HG03060 (cell line): Measurements from ENCODE around the gene POLR2F.
"Not testable (repeated sequence)": the region's sequence is repeated elsewhere in the genome, so short reads cannot be mapped to it uniquely, and the experiment has no call there.

Source experiments
- ATAC-seq: cut with Tn5 transposase; IDR thresholded peaks from one replicate; pipeline ENCODE4 v1.9.1; 2021; ENCODE audit warnings: low read depth, moderate number of reproducible peaks; ENCODE audit not compliant: unreplicated experiment

The POLR2F gene

DNA sequence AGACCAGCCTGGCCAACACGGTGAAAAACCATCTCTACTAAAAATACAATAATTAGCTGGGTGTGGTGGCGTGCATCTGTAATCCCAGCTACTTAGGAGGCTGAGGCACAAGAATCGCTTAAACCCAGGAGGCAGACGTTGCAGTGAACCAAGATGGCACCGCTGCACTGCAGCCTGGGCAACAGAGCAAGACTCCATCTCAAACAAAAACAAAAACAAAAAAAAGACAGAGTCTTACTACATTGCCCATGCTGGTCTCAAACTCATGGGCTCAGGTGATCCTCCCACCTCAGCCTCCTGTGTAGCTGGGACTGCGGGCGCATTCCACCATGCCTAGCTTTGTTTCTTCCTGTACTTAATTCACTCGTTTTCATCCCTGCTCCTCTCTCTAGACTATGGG lies 22.5 kb downstream of the POLR2F start:
- not testable (repeated sequence) for ATAC-seq

DNA sequence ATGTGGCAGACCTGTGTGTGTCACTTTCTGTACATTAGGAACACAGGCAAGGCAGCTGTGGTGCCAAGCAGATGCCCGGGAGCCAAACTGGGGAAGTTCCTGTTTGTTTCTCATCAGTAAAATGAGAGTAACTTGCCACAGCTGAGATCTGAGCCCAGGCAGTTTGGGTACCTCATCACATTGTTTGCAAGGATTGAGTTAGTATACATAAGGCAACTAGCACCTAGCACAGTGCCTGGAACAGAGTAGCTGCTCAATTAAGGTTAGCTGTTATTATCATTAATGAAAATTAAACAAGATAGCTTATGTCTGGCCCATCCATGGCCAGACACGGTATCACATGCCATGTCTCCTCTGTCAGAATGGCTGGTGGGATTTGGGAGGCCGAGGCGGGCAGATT lies 23.0 kb downstream of the POLR2F start:
- no peak for ATAC-seq

DNA sequence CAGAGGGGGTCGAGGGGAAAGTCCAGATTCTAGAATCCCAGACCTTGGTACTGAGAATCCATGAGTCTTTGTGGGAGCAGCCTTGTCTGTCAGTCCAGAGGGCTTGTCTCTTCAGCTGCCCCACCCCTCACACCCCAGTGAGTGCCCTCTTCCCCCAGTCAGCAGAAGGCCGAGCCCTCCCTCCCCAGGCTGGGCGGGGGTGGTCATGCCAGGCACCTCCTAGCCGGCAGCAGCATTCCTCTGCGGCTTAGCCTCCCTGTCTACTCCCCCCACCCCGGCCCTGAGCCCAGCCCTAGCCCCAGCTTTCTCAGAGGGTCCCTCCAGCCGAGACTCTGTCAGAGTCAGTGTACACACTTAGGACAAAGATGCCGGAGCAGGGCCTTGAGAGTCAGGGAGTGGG lies 26.3 kb downstream of the POLR2F start:
- no peak for ATAC-seq

DNA sequence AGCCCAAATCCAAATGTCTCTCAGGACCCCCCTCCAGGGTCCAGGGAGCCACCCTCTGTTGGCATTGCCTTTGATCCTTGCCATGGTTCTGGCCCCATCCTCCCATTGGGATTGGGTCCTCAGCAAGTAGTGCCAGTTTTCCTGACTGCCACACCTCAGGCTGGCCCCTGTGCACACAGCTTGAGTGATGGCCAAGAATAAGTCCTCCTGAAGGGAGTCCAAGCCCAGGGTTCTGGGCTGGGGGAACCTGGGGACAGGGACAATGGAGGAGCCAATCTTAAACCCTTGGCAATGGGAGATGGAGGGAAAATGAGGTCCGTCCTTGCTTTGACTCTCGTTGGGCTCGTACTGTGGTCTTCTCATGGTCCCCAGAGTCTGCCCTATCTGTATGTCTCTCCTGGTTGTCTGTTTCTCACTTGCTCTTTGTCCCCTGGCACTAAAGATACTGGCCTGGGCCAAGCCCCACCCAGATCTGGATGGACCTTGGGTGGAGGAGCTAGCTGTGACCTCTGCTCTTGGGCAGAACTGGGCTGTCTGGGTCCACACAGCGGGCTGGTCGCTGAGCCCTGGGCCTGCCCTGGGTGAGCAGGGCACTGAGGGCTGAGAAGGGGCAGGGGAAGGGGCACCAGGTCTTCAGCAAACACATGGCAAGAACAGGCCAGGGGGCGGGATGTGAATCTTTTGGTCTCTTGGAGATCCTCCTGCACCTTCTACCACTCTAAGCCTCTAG lies 27.9 kb downstream of the POLR2F start:
- no peak for ATAC-seq

DNA sequence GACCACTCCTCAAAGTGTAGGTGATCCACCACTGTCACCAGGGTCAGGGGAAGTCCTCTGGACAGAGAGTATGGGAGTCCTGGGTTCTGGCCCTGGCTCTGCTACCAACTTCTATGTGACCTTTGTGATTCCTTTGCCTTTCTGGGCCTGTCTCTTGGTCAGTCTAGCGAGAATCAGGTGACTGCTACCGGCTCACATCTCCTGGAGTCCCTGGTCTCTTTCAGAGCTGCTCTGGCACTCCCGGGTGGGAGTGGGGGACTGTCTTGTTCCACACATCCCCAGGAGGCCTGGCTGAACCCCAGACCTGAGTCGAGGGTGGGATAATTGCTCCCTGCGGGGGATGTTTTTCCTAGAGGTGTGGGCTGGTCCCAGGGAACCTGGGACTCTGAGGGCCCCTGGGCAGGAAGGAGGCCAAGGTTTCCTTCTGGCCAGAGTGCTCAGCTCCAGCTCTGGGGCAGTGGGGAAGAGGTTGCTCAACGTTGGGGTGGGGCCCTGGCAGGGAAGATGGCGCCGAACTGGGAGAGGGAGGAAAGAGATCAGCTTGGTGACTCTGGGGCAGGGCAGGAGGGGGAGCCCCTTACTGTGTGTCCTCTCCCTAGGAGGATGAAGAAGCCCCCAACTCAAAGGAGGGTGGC lies 28.8 kb downstream of the POLR2F start:
- ATAC-seq, result no peak

DNA sequence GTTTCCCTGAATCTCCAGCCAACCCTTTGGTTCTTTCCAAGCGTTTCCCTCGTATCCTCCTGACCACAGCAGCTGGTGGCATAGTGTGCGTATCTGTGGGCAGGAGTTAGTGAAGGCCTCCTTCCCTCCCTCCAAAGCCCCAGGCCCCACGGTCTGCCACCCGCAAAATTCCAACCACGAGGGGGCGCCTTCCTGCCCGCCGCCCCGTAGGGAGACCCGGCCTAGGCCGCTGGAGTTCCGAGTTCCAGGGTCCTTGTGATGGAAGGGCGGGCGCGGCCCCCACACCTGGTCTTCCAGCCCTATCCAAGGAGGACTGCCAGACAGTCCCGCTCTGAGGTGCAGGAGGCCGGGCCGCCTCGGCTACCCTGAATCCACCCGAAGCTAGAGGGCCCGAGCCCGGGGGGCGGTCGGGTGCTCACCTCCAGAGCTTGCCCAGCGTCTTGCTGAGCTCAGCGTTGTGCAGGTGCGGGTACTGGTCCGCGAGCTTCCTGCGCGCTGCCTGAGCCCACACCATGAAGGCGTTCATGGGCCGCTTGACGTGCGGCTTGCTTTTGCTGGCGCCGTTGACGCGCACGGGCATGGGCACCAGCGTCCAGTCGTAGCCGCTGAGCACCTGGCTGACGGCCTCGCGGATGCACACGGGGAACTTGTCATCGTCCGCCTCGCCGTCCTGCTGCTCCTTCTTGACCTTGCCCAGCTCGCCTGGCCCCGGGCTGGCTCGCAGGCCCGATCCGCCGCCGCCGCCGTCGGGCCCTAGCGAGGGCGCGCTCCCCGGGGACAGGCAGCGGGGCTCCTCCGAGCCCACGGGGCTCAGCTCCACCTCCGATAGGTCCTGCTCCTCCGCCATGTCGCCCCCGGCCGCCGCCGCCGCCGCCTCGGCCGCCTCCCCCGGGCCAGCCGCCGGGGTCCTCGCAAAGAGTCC lies 29.7 kb downstream of the POLR2F start:
- no peak for ATAC-seq

DNA sequence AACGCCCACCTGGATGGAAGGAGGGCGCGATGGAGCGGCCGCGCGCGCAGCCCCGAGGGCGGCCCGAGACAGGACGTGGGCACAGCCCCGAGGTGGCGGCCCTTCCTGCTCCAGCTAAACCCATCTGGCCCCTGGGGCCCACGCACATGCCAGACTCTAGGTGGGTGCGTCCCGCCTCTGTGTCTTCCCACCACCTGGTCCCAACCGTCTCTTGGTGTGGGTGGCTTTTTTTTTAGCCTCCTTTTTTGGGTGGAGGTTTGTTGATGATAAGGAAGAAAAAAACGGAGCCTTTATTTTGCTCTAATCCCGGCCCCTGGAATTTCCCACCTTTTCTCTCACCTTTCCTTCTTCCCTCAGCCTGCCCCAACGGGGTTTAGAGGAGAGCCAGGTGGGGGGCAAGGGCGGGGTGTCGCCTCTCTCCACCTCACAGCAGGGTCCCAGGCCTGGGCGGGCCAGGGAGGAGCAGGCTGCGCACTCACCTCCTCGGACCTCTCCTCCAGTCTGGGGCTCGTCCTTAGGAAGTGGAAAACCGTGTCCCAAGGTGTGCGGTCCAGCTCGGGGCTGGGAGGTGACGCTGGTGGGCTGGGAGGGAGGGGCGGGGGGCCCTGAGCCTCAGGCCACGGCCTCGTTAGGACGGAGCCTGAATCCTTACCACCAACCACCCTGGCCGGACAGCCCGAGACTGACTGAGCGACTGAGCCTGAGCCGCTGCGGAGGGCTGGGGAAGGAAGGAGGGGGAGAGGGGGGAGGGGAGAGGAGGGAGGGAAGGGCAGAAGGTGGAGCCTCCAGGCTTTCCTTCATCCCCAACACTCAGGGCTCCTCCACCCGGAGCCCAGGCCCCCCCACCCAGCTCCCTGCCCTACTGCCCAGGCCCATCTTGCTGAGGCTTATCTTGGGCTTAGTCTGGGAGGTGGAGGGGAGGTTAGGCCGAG lies 30.6 kb downstream of the POLR2F start, which contains the start of gene SOX10:
Gene SOX10 (minus strand): TSS at position 696 of the 932 bp plus-strand sequence. CDS start 771 bp downstream, outside the sequence.
- no peak for ATAC-seq

DNA sequence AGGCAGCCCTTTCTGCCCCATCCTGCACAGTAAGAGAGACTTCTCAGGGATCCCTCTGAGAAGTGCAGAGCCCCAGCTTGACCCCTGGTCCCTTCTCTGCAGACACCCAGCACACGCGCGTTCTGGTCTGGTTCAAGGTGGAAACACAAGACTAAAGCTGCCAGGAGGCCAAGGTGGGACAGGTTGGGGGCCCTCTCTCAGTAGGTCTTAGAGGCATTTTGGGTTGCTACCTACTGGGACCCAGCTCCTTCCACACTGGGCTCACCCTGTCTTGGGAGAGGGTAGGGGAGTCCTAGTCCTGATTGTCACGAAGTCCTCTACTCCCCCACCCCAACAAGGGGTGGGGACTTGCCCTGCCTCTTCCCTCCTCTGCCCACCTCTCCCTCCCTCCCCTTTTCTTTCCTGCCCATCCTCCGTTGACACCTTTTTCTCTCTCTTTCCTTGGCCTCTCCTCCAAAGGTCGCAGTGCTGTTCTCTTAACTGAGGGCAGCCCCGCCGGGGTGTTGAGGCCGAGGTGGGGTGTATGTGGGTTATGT lies 31.6 kb downstream of the POLR2F start:
- ATAC-seq, result no peak

DNA sequence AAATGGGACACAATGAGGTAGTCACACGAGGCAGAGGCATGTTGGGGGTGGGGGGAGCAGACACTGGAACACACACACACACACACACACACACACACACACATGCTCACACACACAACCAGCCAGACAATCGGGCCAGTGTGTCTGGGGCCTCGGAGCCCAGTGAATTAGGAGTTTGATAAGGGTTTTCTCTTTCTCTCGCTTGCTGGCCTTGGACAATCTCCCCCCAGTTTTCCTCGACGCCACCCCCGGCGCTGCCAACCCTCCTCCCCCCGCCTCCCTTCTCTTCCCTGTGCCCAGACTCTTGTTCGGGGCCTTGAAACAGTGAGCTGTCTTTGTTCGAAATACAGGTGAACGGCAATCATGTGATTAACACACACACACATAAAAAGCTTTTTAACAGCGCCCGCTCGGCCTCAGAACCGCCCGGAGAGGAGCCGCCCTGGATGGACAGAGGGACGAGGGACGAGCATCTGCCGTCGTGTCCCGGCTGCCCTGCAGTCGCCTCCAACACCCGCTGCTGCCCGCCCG lies 32.3 kb downstream of the POLR2F start:
- no peak for ATAC-seq

DNA sequence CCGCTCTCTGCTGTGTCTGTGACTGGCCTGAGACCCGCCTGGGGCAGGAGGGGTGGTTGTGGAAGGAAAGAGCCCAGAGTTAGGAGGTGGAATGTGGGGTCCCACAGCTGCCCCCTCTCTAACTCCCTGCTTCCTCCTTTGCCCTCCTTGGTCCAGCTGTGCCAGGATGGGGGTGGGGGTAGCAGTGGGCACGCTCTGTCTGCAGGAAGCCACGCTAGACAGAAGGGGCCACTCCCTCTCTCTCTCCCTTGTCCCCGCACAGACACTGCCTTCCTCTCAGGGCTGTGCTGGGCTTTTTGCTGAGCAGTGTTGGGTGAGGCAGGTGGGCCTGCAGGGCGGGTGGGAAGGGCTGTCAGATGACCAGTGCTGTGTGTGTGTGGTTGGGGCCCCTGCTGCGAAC lies 32.9 kb downstream of the POLR2F start:
- no peak for ATAC-seq

DNA sequence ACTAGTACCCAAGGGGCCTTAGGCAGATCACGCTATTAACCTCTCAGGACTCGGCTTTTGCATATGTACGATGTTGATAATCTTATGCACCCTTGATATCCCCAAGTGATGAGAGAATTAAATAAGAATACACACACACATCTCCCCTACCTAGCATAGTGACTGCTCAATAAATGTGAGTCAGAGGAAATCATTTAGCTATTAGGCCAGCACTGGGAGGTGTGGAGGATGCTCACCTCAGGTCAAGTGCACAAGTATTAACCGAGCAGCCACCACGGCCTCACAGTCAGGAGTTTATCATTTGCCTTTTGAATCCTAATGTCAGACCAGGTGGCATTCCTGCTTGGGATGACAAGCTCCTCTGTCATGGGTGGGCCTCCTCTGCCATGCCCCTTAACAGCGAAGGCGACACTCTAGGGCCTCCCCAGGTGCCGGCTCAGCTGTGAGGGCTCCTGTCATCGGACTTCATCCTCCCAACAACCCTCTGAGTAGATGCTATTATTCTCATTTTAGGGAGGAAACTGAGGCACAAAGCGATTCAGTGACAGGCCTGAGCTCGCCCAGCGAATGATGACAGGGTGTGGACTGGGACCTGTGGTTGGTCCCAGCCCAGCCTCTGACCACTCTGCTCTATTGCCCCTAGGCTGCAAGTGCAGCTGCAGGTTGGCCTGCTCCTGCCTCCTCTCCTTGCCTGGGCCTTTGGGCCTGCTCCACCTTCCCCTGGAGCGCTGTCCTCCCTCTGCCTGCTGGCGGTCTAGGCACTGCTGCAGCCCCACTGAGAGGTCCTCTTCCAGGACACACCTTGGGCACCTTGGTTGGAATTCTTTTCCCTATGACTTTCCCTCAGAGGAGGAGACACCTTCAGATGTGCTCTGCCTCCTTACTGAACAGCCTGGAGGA lies 35.9 kb downstream of the POLR2F start:
- no peak for ATAC-seq

DNA sequence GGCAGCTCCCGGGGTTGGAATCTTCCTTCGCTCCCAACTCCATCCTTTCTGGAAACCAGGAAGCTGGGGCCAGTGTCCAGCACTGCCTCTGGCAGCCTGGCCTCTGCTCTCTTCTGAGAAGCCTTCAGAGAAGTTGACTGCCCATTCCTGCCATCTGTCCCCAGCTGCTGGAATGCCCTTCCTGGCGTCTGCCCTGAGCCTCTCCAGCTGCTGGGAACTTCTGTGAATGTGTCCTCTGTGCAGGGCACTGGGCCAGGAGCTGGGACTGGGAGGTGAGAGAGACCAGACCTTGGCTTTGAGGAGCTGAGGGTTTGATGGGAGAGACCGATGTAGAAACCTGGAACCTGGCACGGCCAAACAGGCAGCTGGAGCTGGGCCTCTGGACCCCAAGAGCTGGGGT lies 36.8 kb downstream of the POLR2F start:
- no peak for ATAC-seq

DNA sequence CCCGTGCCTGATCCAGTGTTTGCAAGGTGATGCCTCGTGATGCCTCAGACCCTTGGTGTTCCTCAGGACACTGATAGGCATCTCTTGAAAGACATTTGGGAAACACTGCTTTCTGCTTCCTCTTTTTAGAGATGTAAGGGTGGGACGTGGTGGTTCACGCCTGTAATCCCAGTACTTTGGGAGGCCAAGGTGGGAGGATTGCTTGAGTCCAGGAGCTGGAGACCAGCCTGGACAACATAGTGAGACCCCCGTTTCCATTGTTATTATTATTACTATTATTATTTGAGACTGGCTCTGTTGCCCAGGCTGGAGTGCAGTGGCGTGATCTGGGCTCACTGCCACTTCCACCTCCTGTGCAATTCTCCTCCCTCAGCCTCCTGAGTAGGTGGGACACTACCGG lies 37.4 kb downstream of the POLR2F start:
- no peak for ATAC-seq

DNA sequence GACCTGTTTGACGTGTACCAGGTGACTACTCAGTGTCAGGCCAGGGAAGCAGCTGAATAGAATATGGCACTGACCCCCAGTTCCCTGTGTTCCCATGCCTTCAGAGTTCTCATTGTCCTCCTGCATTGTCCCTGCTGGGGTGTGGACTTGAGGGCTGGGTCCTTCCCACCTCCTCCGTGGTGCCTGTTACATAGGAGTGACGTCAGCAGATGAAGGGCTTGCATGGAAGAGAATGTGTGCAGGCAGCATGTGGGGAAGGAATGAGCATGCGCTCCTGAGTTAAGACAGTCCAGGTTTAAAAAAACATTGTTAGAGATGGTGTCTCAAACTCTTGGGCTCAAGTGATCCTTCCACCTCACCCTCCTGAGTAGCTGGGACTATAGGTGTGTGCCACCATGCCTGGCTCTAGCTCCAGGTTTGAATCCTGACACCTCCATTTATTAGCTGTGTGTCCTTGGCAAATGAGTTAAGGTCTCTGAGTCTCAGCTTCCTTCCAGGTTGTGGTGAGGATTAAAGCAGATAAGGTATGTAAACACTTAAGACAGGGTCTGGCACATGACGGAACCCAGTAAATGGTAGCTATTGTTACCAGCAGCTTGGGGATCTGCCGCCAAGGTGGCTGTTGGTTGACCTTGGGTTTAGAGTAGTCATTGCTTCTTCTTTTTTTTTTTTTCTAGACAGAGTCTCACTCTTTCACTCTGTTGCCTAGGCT lies 38.4 kb downstream of the POLR2F start:
- ATAC-seq, result no peak

DNA sequence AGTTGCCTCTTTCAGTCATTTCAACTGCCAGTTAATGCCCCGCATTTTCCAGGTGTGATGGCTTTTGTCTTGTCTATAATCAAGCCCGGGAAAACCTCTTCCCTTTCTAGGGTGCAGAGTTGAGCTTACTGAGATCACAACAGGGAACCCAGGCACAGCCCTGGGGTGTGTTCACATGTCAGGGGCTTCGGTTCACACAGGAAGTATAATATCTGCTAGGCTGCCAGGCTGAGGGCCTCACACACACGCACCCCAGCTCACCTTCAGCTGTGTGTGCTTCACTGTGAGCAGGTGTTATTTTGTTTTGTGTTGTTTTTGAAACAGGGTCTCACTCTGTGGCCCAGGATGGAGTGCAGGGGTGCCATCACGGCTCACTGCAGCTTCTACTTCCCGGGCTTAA lies 40.5 kb downstream of the POLR2F start:
- no peak for ATAC-seq

DNA sequence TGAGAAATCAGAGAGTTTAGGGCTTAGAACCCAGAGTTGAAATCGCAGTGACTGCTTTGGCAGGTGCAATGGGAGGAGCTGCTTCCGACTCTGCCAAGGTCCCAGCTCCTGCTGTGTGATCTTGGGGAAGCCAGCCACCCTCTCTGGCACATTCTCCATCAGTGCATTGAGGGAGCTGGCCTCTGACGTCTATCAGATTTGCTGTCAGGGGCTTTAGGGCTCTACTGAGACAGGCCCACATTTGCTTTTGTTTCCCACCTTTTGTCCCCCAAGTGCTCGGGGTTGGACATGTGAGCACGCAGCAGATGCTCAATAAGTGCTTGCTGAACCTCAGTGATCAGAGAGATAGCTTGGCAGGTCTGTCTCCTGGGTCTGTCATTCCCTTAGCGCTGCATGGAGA lies 41.5 kb downstream of the POLR2F start:
- ATAC-seq, result no peak

DNA sequence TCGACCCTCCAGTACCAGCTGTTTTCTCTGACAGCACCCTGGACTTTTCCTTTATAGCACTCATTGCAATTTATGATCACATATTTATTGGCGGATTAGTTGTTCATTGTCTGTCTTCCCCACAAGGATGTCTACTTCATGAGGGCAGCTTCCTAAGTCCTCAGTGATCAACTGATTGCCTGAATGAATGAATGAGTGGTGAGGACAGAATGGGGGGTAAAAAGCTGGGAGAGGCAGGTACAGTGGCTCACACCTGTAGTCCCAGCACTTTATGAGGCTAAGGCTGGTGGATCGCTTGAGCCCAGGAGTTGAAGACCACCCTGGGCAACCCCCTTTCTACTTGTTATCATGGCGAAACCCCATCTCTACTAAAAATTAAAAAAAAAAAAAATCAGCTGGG lies 42.0 kb downstream of the POLR2F start:
- no peak for ATAC-seq

DNA sequence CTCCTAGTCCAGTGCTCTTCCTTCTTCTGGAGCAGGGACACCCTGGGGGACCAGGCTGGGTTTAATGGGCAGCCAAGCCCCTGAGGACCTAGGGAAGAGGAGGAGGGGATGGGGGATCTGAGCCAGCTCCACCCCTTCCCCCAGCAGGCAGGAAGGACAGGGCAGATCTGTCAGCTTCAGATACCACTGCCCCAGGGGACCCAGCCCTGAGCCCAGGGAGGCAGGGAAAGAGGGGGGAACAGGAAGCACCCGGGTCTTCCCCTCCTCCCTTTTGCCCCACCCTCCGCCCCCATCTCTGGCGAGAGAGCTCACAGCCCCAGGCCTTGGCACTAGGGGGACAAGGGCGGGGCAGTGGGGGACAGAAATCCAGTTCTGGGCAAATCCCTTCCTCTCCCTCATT lies 42.6 kb downstream of the POLR2F start:
- ATAC-seq, result no peak
